CD4-positive, alpha-beta memory T cell (primary cell): Measurements from ENCODE around the gene IGSF5. TPM values are rescaled to one million over a fixed set of nuclear protein-coding genes. Genes with fewer than 3 reads are reported as not detected.

ENCODE experiments used
- CTCF ChIA-PET: fragments of 350-600 bp; sonication (Branson Sonifier 250); formaldehyde crosslinking; loops from one replicate; lab custom pipeline; 2021; ENCODE audit warnings: inconsistent platforms; ENCODE audit not compliant: partially characterized antibody; lab: Charles Lee
- POLR2A ChIA-PET: fragments of 350-600 bp; sonication (Branson Sonifier 250); formaldehyde crosslinking; loops from one replicate; lab custom pipeline; 2021; ENCODE audit not compliant: partially characterized antibody; lab: Charles Lee
- DNase-seq, 5 donors: peaks; one replicate each; pipeline versions ENCODE4 v3.0.0 to v3.0.0-alpha.2; 2020 to 2022; ENCODE audit warnings: mixed read lengths in 1 of 5
- H3K27ac ChIP-seq: one replicate; pipeline ENCODE4 v1.7.0; 2013; ENCODE audit warnings: low read depth, low read length
- H3K27me3 ChIP-seq: 2 replicates; pipeline ENCODE4 v1.7.0; 2013; ENCODE audit warnings: mild to moderate bottlenecking, low read length, moderate library complexity; ENCODE audit not compliant: insufficient read depth
- H3K36me3 ChIP-seq: 2 replicates; pipeline ENCODE4 v1.7.0; 2013; ENCODE audit warnings: mild to moderate bottlenecking, low read length, moderate library complexity; ENCODE audit not compliant: insufficient read depth
- H3K4me1 ChIP-seq: 2 replicates; pipeline ENCODE4 v1.7.0; 2013; ENCODE audit warnings: mild to moderate bottlenecking, low read length, moderate library complexity; ENCODE audit not compliant: insufficient read depth
- H3K4me3 ChIP-seq, 2 donors: one replicate each; pipeline ENCODE4 v1.7.0; 2013; ENCODE audit warnings: low read length in 2 of 2, mild to moderate bottlenecking in 1 of 2
- H3K9me3 ChIP-seq, 2 donors: one replicate each; pipeline ENCODE4 v1.7.0; 2013; ENCODE audit warnings: low read length in 2 of 2, control low read depth in 1 of 2; ENCODE audit not compliant: control insufficient read depth in 1 of 2
- H3K27ac Mint-ChIP-seq, 7 donors: one replicate each; pipeline ENCODE4 v1.8.0; 2020 to 2021; ENCODE audit warnings: mixed read lengths in 7 of 7, mild to moderate bottlenecking in 6 of 7, inconsistent platforms in 3 of 7, moderate library complexity in 3 of 7
- H3K27me3 Mint-ChIP-seq, 2 donors: one replicate each; pipeline ENCODE4 v1.8.0; 2020 to 2021; ENCODE audit warnings: mixed read lengths in 2 of 2
- H3K36me3 Mint-ChIP-seq, 2 donors: one replicate each; pipeline ENCODE4 v1.8.0; 2020 to 2021; ENCODE audit warnings: mixed read lengths in 2 of 2, inconsistent platforms in 1 of 2, mild to moderate bottlenecking in 1 of 2
- H3K4me1 Mint-ChIP-seq, 4 donors: one replicate each; pipeline ENCODE4 v1.8.0; 2020 to 2021; ENCODE audit warnings: mixed read lengths in 4 of 4, mild to moderate bottlenecking in 1 of 4
- H3K4me3 Mint-ChIP-seq, 8 donors: one replicate each; pipeline ENCODE4 v1.8.0; 2020 to 2021; ENCODE audit warnings: mixed read lengths in 8 of 8, mild to moderate bottlenecking in 7 of 8, moderate library complexity in 6 of 8, inconsistent platforms in 3 of 8
- H3K9me3 Mint-ChIP-seq, 8 donors: one replicate each; pipeline ENCODE4 v1.8.0; 2020 to 2021; ENCODE audit warnings: mixed read lengths in 8 of 8, mild to moderate bottlenecking in 5 of 8, inconsistent platforms in 3 of 8, moderate library complexity in 1 of 8
- intact Hi-C: fragments of 100-400 bp; cut with micrococcal nuclease; formaldehyde crosslinking; loops from one replicate; pipeline ENCODE4 v1.15.1; 2023
- polyA plus RNA-seq, 2 donors: library from polyadenylated mRNA; unstranded; fragments of 300-500 nt; fragmentation: Illumina TruSeq; gene quantifications; one replicate each; pipeline ENCODE4 v1.2.3, GENCODE V29; 2021
- total RNA-seq, 2 experiments: library from RNA; stranded (reverse); gene quantifications; one replicate each; pipeline ENCODE4 v1.2.3, GENCODE V29; 2021

Gene IGSF5
- total and polyA plus RNA-seq, 4 experiments from 2014 or later = not detected

DNA sequence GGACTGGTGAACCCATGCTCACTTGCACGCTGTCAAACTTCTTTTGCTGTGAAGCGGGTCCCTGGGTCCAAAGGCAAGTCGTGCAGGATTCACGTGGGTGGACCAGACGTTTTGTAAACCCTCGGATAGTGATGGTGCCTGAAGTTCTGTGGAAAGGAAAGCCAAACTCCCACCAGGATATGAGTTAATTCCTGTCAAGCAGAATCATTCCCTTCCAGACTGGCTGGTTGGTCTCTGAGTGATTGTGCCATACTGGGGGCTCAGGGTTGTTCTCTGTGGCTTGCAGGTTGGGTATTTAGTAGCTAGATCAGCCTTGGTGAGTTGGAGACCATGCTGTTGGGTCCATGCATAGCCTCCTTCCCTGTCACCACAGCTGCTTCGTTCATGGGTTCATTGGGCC lies 32.7 kb upstream of the IGSF5 start:
- H3K9me3 Mint-ChIP-seq = peaks cover 0 to 2% (median 0%) of the 10 kb centered on the region in 8 donors
- DNase-seq = no peak
- H3K36me3 Mint-ChIP-seq = no peaks in the 10 kb centered on the region
- Histone ChIP-seq H3K4me3 (no peak overlapping the region), H3K27me3 (no peaks in the 10 kb centered on the region), H3K9me3 (no peaks in the 10 kb centered on the region), H3K27ac (no peak overlapping the region), H3K4me1 (no peaks in the 10 kb centered on the region), H3K36me3 (no peaks in the 10 kb centered on the region)
- H3K4me3 Mint-ChIP-seq = no peak overlapping the region
- ChIA-PET POLR2A (no interaction called here), CTCF (no interaction called here)
- no peaks in the 10 kb centered on the region for H3K4me1 Mint-ChIP-seq
- intact Hi-C loops = no loop called here
- no peak overlapping the region for H3K27ac Mint-ChIP-seq
- H3K27me3 Mint-ChIP-seq = peaks cover 0 to 4% of the 10 kb centered on the region in 2 donors

DNA sequence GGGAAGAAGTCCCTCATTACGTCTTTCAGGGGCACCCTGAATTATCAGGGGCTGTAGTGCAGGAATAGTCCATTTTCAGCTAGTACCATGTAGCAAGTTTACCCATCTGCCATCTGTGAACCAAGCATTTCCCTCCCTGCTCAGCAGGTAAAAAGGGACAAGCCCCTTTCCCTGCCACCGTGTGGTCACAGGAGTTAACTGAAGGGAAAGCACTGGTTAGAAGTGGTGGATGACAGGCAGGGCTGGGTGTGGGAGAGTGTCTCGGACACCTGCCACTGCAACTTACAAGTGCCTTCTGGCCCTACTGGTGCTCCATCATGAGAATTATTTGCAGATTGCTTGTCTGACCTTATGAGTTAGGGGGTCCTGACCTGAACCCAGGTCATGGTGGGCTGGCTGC lies 32.0 kb upstream of the IGSF5 start:
- H3K27me3 Mint-ChIP-seq = peaks cover 2% of the 10 kb centered on the region in 2 donors
- no peak overlapping the region for H3K4me3 Mint-ChIP-seq

GRCh38 chr21:39713905-39714304 lies 31.1 kb upstream of the IGSF5 start:
- POLR2A ChIA-PET = no interaction called here
- Mint-ChIP-seq H3K4me1 (no peaks in the 10 kb centered on the region), H3K36me3 (no peaks in the 10 kb centered on the region), H3K27me3 (peaks cover 2 to 3% of the 10 kb centered on the region in 2 donors), H3K27ac (no peak overlapping the region), H3K4me3 (no peak overlapping the region), H3K9me3 (peaks cover 0 to 2% (median 0%) of the 10 kb centered on the region in 8 donors)
- Histone ChIP-seq H3K27ac (no peak overlapping the region), H3K36me3 (no peaks in the 10 kb centered on the region), H3K4me1 (no peaks in the 10 kb centered on the region), H3K4me3 (no peak overlapping the region), H3K27me3 (no peaks in the 10 kb centered on the region), H3K9me3 (no peaks in the 10 kb centered on the region)
- CTCF ChIA-PET = no interaction called here
- intact Hi-C loops = no loop called here
- DNase-seq = no peak

More for the DNA sequence above, 32.0 kb upstream of the IGSF5 start:
- POLR2A ChIA-PET = no interaction called here
- H3K36me3 Mint-ChIP-seq = no peaks in the 10 kb centered on the region
- H3K27ac ChIP-seq = no peak overlapping the region
- H3K36me3 ChIP-seq = no peaks in the 10 kb centered on the region
- no peak for DNase-seq
- no peak overlapping the region for H3K4me3 ChIP-seq
- CTCF ChIA-PET = no interaction called here
- intact Hi-C loops = no loop called here
- H3K4me1 ChIP-seq = no peaks in the 10 kb centered on the region
- H3K27me3 ChIP-seq = no peaks in the 10 kb centered on the region
- H3K9me3 Mint-ChIP-seq = peaks cover 0 to 2% (median 0%) of the 10 kb centered on the region in 8 donors
- no peak overlapping the region for H3K27ac Mint-ChIP-seq
- H3K4me1 Mint-ChIP-seq = no peaks in the 10 kb centered on the region
- H3K9me3 ChIP-seq = no peaks in the 10 kb centered on the region

DNA sequence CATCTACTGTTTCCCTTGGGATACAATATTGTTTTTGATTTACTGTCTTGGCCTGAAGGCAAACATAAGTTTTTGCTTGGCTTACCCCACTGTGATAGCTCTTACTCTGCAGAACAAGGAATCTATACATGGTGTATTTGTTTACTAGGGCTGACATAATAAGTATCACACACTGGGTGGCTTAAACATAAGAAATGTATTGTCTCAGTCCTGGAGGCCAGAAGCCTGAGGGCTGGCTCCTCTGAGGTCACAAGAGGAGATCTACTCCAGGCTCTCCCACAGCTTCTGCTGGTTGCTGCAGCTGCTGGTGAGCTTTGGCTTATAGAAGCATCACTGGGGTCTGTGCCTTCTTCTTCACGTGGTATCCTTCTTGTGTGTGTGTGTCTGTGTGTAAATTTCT lies 30.7 kb upstream of the IGSF5 start:
- Mint-ChIP-seq H3K4me3 (no peak overlapping the region), H3K27ac (no peak overlapping the region), H3K9me3 (peaks cover 0 to under 1% (median 0%) of the 10 kb centered on the region in 8 donors), H3K36me3 (no peaks in the 10 kb centered on the region), H3K4me1 (no peaks in the 10 kb centered on the region), H3K27me3 (peaks cover 3% of the 10 kb centered on the region in 2 donors)
- Histone ChIP-seq H3K36me3 (no peaks in the 10 kb centered on the region), H3K27me3 (no peaks in the 10 kb centered on the region), H3K4me3 (no peak overlapping the region), H3K4me1 (no peaks in the 10 kb centered on the region), H3K9me3 (no peaks in the 10 kb centered on the region), H3K27ac (no peak overlapping the region)
- ChIA-PET POLR2A (no interaction called here), CTCF (no interaction called here)
- DNase-seq = no peak
- intact Hi-C loops = no loop called here

GRCh38 chr21:39715804-39716397 lies 29.1 kb upstream of the IGSF5 start:
- no peak overlapping the region for H3K27ac ChIP-seq
- no peaks in the 10 kb centered on the region for H3K9me3 ChIP-seq
- no peaks in the 10 kb centered on the region for H3K9me3 Mint-ChIP-seq
- H3K27me3 Mint-ChIP-seq = peaks cover 4% of the 10 kb centered on the region in 2 donors
- no peak overlapping the region for H3K27ac Mint-ChIP-seq
- no peaks in the 10 kb centered on the region for H3K36me3 ChIP-seq
- POLR2A ChIA-PET = no interaction called here
- intact Hi-C loops = no loop called here
- H3K36me3 Mint-ChIP-seq = no peaks in the 10 kb centered on the region
- DNase-seq = peak in 3 of 5 donors; percentile 2 to 33 (median 3)
- H3K4me1 ChIP-seq = no peaks in the 10 kb centered on the region
- H3K4me1 Mint-ChIP-seq = no peaks in the 10 kb centered on the region
- H3K4me3 Mint-ChIP-seq = no peak overlapping the region
- H3K4me3 ChIP-seq = no peak overlapping the region
- CTCF ChIA-PET = interaction anchor here (1.2 to 1.7 kb wide), 4 partner anchors 8 to 198 kb away, joined by 4 to 8 read pairs (median 5); no protein-coding TSS in a partner anchor
- H3K27me3 ChIP-seq = no peaks in the 10 kb centered on the region

DNA sequence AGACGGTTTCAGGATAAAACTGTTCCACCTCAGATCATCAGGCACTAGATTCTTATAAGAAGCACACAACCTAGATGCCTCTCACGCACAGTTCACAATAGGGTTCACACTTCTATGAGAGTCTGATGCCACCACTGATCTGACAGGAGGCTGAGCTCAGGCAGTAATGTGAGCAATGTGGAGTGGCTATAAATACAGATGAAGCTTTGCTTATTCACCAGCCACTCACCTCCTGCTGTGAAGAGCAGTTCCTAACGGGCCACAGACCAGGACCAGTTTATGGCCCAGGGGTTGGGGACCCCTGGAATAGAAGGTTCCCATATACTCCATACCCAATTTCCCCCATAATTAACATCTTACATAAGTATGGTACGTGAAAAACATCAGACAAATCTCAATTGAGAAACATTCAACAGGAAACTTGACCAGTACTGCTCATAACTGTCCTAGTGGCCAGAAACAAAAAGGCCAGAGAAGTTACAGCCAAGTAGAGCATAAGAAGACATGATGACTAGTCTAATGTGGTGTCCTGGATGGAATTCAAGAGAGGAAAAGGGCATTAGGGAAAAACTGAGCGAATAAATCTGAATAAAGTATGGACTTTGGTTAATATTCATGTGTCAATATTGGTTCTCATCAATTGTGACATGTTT lies 24.7 kb upstream of the IGSF5 start:
- Histone ChIP-seq H3K4me3 (no peak overlapping the region), H3K36me3 (no peaks in the 10 kb centered on the region), H3K9me3 (no peaks in the 10 kb centered on the region), H3K4me1 (no peaks in the 10 kb centered on the region), H3K27me3 (no peaks in the 10 kb centered on the region), H3K27ac (no peak overlapping the region)
- Mint-ChIP-seq H3K4me1 (no peaks in the 10 kb centered on the region), H3K27me3 (peaks cover 4% of the 10 kb centered on the region in 2 donors), H3K27ac (no peak overlapping the region), H3K36me3 (no peaks in the 10 kb centered on the region), H3K4me3 (no peak overlapping the region), H3K9me3 (peaks cover 0 to 6% (median 2%) of the 10 kb centered on the region in 8 donors)
- intact Hi-C loops = no loop called here
- POLR2A ChIA-PET = no interaction called here
- CTCF ChIA-PET = no interaction called here
- no peak for DNase-seq

- Histone ChIP-seq H3K4me3 (no peak overlapping the region), H3K36me3 (no peaks in the 10 kb centered on the region), H3K9me3 (no peaks in the 10 kb centered on the region), H3K4me1 (no peaks in the 10 kb centered on the region), H3K27me3 (no peaks in the 10 kb centered on the region), H3K27ac (no peak overlapping the region)
- H3K9me3 Mint-ChIP-seq = peaks cover 0 to 6% (median 2%) of the 10 kb centered on the region in 8 donors
- no peaks in the 10 kb centered on the region for H3K4me1 Mint-ChIP-seq
- no peak overlapping the region for H3K27ac Mint-ChIP-seq
- ChIA-PET CTCF (no interaction called here), POLR2A (no interaction called here)
- H3K36me3 Mint-ChIP-seq = no peaks in the 10 kb centered on the region
- intact Hi-C loops = no loop called here
- no peak for DNase-seq
- H3K4me3 Mint-ChIP-seq = no peak overlapping the region
- H3K27me3 Mint-ChIP-seq = peaks cover 4% of the 10 kb centered on the region in 2 donors
Measured at GRCh38 chr21:39721885-39722284, 23.1 kb upstream of the IGSF5 start.
